ENCODE measurements around the gene HCRTR1. TPM values are rescaled to one million over a fixed set of nuclear protein-coding genes. Genes with fewer than 3 reads are reported as not detected.

The HCRTR1 gene
- total RNA-seq, 1 donor from 2014 or later = 0.73 TPM

DNA sequence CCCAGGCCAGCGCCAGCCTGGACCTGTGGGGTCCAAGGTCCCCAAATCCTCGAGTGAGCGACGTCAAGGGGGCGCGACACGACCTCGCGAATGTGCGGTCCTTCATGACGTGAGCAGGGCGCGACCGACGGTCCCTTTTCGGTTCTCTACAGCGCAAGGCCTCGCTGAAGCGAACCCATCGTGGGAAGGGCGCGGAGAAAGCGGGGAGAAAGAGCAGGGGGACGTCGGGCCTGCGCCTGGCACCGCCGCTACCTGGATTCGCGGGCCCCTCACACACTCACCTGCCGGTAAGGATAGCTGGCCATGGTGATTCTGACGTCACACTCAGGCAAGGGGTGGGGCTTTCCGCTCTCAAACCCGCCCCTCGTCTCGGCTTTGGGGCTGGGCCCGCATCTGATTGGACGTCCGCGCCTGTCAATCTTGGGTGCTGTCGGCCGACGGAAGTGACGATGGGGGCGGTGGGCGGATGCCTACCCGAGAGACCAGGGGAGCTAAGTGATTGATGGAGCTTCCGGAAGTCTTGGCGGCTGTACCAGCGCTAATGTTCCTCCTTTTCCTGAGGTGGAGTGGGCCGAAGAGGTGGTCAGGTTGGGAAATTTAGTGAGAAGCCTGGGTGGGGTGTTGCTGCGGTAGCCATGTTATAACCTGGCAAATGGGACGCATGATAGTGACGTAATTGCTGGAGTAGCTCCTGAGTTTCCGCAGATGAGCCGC is 27.2 kb downstream of the HCRTR1 start, which contains the start of gene PEF1:
TSS of gene PEF1 (minus strand) at position 317 of the 714 bp plus-strand sequence. CDS start at position 305, 12 bp downstream.
- peak within 1 kb of the TSS; percentile 99 for H3K4me3 Mint-ChIP-seq (ENCODE audit: unreplicated experiment)
- H3K27ac Mint-ChIP-seq (ENCODE audit: unreplicated experiment) = peak within 1 kb of the TSS; percentile 100
- no peaks in the 10 kb centered on the region for H3K36me3 Mint-ChIP-seq (ENCODE audit: unreplicated experiment)
- peaks cover 34% of the 10 kb centered on the region for H3K4me1 Mint-ChIP-seq (ENCODE audit: unreplicated experiment)
- peak; percentile 99 for DNase-seq (ENCODE audit: extremely low spot score, unreplicated experiment)
- TF ChIP-seq, protein P1, sequence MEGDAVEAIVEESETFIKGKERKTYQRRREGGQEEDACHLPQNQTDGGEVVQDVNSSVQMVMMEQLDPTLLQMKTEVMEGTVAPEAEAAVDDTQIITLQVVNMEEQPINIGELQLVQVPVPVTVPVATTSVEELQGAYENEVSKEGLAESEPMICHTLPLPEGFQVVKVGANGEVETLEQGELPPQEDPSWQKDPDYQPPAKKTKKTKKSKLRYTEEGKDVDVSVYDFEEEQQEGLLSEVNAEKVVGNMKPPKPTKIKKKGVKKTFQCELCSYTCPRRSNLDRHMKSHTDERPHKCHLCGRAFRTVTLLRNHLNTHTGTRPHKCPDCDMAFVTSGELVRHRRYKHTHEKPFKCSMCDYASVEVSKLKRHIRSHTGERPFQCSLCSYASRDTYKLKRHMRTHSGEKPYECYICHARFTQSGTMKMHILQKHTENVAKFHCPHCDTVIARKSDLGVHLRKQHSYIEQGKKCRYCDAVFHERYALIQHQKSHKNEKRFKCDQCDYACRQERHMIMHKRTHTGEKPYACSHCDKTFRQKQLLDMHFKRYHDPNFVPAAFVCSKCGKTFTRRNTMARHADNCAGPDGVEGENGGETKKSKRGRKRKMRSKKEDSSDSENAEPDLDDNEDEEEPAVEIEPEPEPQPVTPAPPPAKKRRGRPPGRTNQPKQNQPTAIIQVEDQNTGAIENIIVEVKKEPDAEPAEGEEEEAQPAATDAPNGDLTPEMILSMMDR (IDR thresholded peaks at IDR 0.05) = no peak
- H3K9me3 Mint-ChIP-seq (ENCODE audit: unreplicated experiment) = no peaks in the 10 kb centered on the region
- no peaks in the 10 kb centered on the region for H3K27me3 Mint-ChIP-seq (ENCODE audit: unreplicated experiment)

DNA sequence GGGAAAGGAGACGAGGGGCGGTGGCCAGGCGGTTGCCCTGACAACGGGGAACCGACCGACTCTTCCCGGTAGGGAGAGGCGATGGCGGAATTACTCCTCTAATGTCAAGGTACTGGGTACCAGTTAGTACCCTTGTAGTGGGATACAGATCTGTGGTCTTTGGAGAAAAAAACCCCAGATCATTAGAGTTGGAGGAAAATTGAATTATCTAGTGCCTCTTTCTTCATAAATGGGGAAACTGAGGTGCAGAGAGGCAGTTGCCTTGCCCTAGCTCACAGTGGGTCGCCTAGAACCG is 27.7 kb downstream of the HCRTR1 start:
- Mint-ChIP-seq H3K9me3 (ENCODE audit: unreplicated experiment) (no peaks in the 10 kb centered on the region), H3K36me3 (ENCODE audit: unreplicated experiment) (no peaks in the 10 kb centered on the region), H3K4me3 (ENCODE audit: unreplicated experiment) (peak overlapping the region; percentile 99), H3K4me1 (ENCODE audit: unreplicated experiment) (peaks cover 34% of the 10 kb centered on the region), H3K27me3 (ENCODE audit: unreplicated experiment) (no peaks in the 10 kb centered on the region), H3K27ac (ENCODE audit: unreplicated experiment) (peak overlapping the region; percentile 100)
- TF ChIP-seq, protein P1 (IDR thresholded peaks at IDR 0.05) = no peak
- DNase-seq (ENCODE audit: extremely low spot score, unreplicated experiment) = no peak

DNA sequence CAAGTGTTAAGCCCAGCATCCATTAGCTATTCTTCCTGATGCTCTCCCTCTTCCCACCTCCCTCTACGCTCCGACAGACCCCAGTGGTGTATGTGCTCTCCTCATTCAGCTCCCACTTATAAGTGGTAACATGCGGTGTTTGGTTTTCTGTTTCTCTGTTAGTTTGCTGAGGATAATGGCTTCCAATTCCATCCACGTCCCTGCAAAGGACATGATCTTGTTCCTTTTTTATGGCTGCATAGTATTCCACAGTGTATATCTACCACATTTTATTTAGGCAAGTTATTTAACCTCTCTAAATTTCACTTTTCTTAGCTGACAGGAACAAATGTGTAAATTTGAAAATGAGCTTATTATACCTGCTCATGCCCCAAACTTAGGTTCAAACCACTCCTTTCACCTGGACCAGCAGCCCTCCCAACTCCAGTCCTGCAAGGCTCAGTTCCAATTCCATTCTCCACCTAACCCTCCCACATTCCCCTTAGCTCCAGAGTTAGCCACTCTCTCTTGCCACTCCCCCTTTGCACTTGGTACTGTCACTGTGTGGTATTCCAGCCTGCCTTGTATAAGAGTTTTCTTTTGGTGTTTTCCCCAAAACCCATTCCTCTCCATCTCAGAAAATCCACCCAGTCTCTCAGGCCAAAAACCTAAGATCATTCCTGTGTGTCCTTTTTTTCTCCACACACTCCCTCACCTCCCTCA is 28.9 kb downstream of the HCRTR1 start:
- TF ChIP-seq, protein P1 (IDR thresholded peaks at IDR 0.05) = no peak
- H3K4me3 Mint-ChIP-seq (ENCODE audit: unreplicated experiment) = peak overlapping the region; percentile 99
- peak overlapping the region; percentile 100 for H3K27ac Mint-ChIP-seq (ENCODE audit: unreplicated experiment)
- peaks cover 34% of the 10 kb centered on the region for H3K4me1 Mint-ChIP-seq (ENCODE audit: unreplicated experiment)
- no peaks in the 10 kb centered on the region for H3K27me3 Mint-ChIP-seq (ENCODE audit: unreplicated experiment)
- no peaks in the 10 kb centered on the region for H3K36me3 Mint-ChIP-seq (ENCODE audit: unreplicated experiment)
- no peaks in the 10 kb centered on the region for H3K9me3 Mint-ChIP-seq (ENCODE audit: unreplicated experiment)
- no peak for DNase-seq (ENCODE audit: extremely low spot score, unreplicated experiment)

DNA sequence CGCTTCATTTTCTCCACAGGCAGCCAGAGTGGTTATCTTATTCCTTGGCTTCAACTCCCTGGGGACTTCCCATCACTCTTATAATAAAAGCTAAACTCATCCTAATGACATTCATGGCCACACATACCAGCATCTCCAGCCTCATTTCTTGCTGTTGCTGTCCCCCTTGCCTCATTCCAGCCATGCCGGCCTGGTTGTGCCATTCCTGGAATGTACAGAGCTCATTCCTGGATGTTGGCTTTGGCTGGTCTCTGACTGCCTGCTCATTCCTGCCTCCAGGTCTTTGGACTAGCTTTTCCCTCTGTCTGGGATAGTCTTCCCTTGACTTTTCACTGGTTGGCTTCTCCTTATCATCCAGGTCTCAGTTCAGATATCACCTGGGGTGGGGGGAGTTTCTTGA is 29.6 kb downstream of the HCRTR1 start:
- TF ChIP-seq, protein P1 (IDR thresholded peaks at IDR 0.05) = no peak
- Mint-ChIP-seq H3K9me3 (ENCODE audit: unreplicated experiment) (no peaks in the 10 kb centered on the region), H3K4me1 (ENCODE audit: unreplicated experiment) (peaks cover 34% of the 10 kb centered on the region), H3K4me3 (ENCODE audit: unreplicated experiment) (peak overlapping the region; percentile 20), H3K27ac (ENCODE audit: unreplicated experiment) (peak overlapping the region; percentile 23), H3K27me3 (ENCODE audit: unreplicated experiment) (no peaks in the 10 kb centered on the region), H3K36me3 (ENCODE audit: unreplicated experiment) (no peaks in the 10 kb centered on the region)
- no peak for DNase-seq (ENCODE audit: extremely low spot score, unreplicated experiment)

DNA sequence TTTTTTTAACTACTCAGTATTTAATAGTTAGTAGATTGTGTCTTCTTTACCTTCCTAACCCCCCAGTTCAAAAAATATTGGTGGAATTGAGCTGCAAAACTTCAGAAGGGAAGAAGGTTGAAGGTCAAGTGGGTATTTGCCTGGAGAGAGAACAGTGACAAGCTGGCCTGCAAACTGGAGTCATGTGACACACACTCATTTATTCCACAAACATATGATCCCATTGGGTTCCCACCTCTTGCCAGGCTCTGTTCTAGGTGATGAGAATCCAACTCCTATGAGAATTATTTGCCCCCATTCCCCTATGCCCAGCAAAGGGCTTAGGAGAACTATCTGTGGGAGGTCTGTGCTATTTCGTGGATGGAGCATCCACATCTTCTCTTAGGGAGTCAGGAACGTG is 30.7 kb downstream of the HCRTR1 start:
- Mint-ChIP-seq H3K27ac (ENCODE audit: unreplicated experiment) (no peak overlapping the region), H3K4me1 (ENCODE audit: unreplicated experiment) (peaks cover 34% of the 10 kb centered on the region), H3K4me3 (ENCODE audit: unreplicated experiment) (no peak overlapping the region), H3K9me3 (ENCODE audit: unreplicated experiment) (no peaks in the 10 kb centered on the region), H3K27me3 (ENCODE audit: unreplicated experiment) (no peaks in the 10 kb centered on the region), H3K36me3 (ENCODE audit: unreplicated experiment) (no peaks in the 10 kb centered on the region)
- TF ChIP-seq, protein P1 (IDR thresholded peaks at IDR 0.05) = no peak
- DNase-seq (ENCODE audit: extremely low spot score, unreplicated experiment) = no peak
